SK-N-SH (cell line): ENCODE results near the gene PPARD. TPM values are rescaled to one million over a fixed set of nuclear protein-coding genes. Genes with fewer than 3 reads are reported as not detected.

Experiments
- CTCF ChIA-PET: fragments of 300-600, 350-600 bp; formaldehyde crosslinking; extraction: SDS; loops from one replicate; lab custom pipeline; 2021; lab: Yijun Ruan, JAX
- POLR2A ChIA-PET: fragments of 350-600 bp; sonication (Branson Sonifier 250); formaldehyde crosslinking; extraction: SDS; loops from one replicate; lab custom pipeline; 2020; ENCODE audit warnings: antibody characterized with exemption, inconsistent platforms; lab: Yijun Ruan, JAX
- DNase-seq: peaks from one replicate; pipeline ENCODE4 v3.0.0; 2012
- H2AFZ ChIP-seq: fragments of 200-600 bp; sonication (generic); 2 replicates; pipeline ENCODE4 v1.8.1; 2016; ENCODE audit warnings: antibody characterized with exemption, mild to moderate bottlenecking, low read depth
- H3F3A ChIP-seq: fragments of 200-600 bp; sonication (generic); replicated peaks from 2 replicates; pipeline ENCODE3; 2016; ENCODE audit warnings: antibody characterized with exemption, mild to moderate bottlenecking; ENCODE audit not compliant: insufficient read depth
- H3K27ac ChIP-seq, 2 experiments: fragments of 200-500 bp in 1 of 2; fragments of 200-600 bp in 1 of 2; sonication (Bioruptor generic) in 1 of 2; sonication (generic), shearing (Covaris generic) in 1 of 2; 2 replicates each; pipeline versions ENCODE4 v1.5.1 to v1.6.1; 2014 to 2016; ENCODE audit warnings: low read depth in 2 of 2, inconsistent platforms in 1 of 2, low read length in 1 of 2, mild to moderate bottlenecking in 1 of 2, mixed read lengths in 1 of 2
- H3K27me3 ChIP-seq: fragments of 200-600 bp; sonication (generic), shearing (Covaris generic); 2 replicates; pipeline ENCODE4 v1.6.1; 2016; ENCODE audit warnings: mixed run types; ENCODE audit not compliant: insufficient read depth
- H3K36me3 ChIP-seq, 2 experiments: fragments of 200-500 bp in 1 of 2; fragments of 200-600 bp in 1 of 2; sonication (Bioruptor generic) in 1 of 2; sonication (generic) in 1 of 2; replicated peaks in 1 of 2; 2 replicates each; pipeline versions ENCODE3 to v1.5.1; 2014 to 2016; ENCODE audit warnings: low read length in 1 of 2, mild to moderate bottlenecking in 1 of 2; ENCODE audit not compliant: insufficient read depth in 2 of 2, control insufficient read depth in 1 of 2
- H3K4me1 ChIP-seq, 2 experiments: fragments of 200-500 bp in 1 of 2; fragments of 200-600 bp in 1 of 2; sonication (Bioruptor generic) in 1 of 2; sonication (generic), shearing (Covaris generic) in 1 of 2; 2 replicates each; pipeline versions ENCODE4 v1.5.1 to v1.6.1; 2014 to 2016; ENCODE audit warnings: low read depth in 1 of 2, low read length in 1 of 2, mixed run types in 1 of 2; ENCODE audit not compliant: insufficient read depth in 2 of 2, control insufficient read depth in 1 of 2
- H3K4me2 ChIP-seq: fragments of 200-600 bp; sonication (generic), shearing (Covaris generic); 2 replicates; pipeline ENCODE4 v1.6.1; 2017; ENCODE audit warnings: mixed run types
- H3K4me3 ChIP-seq, 2 experiments: fragments of 200-500 bp in 1 of 2; fragments of 200-600 bp in 1 of 2; sonication (Bioruptor generic) in 1 of 2; sonication (generic), shearing (Covaris generic) in 1 of 2; 2 replicates each; pipeline versions ENCODE4 v1.5.1 to v1.8.1; 2014 to 2016; ENCODE audit warnings: low read depth in 2 of 2, inconsistent platforms in 1 of 2, low read length in 1 of 2, mild to moderate bottlenecking in 1 of 2, mixed read lengths in 1 of 2, moderate library complexity in 1 of 2
- H3K79me2 ChIP-seq: fragments of 200-600 bp; sonication (generic); 2 replicates; pipeline ENCODE4 v1.8.1; 2017; ENCODE audit warnings: mild to moderate bottlenecking; ENCODE audit not compliant: insufficient read depth
- H3K9ac ChIP-seq: fragments of 200-600 bp; sonication (generic); 2 replicates; pipeline ENCODE4 v1.6.1; 2017; ENCODE audit warnings: mixed run types
- H3K9me2 ChIP-seq: fragments of 200-600 bp; sonication (generic); 2 replicates; pipeline ENCODE4 v1.6.1; 2017; ENCODE audit warnings: mixed run types
- H3K9me3 ChIP-seq: fragments of 200-600 bp; sonication (generic); 2 replicates; pipeline ENCODE4 v1.6.1; 2017; ENCODE audit warnings: mixed run types, mild to moderate bottlenecking, moderate library complexity
- H4K20me1 ChIP-seq: fragments of 200-600 bp; sonication (generic); 2 replicates; pipeline ENCODE4 v1.6.1; 2017; ENCODE audit warnings: mild to moderate bottlenecking, mixed run types; ENCODE audit not compliant: insufficient read depth
- CHD2 ChIP-seq: fragments of 150-350 bp; IDR thresholded peaks from 2 replicates; pipeline ENCODE4 v1.6.1; 2018; ENCODE audit warnings: low read length; ENCODE audit not compliant: partially characterized antibody
- ELF1 ChIP-seq: IDR thresholded peaks from 2 replicates; pipeline ENCODE4 v1.4.0; 2012
- EP300 ChIP-seq, 2 experiments: IDR thresholded peaks; 2 replicates each; pipeline versions ENCODE4 v1.4.0 to v1.6.1; 2012; ENCODE audit warnings: borderline replicate concordance in 1 of 2, low read depth in 1 of 2, low read length in 1 of 2
- GABPA ChIP-seq: IDR thresholded peaks from 2 replicates; pipeline ENCODE4 v1.4.0; 2012; ENCODE audit warnings: low read depth, mild to moderate bottlenecking
- JUND ChIP-seq: IDR thresholded peaks from 2 replicates; pipeline ENCODE4 v1.4.0; 2012
- MXI1 ChIP-seq: IDR thresholded peaks from 2 replicates; pipeline ENCODE4 v1.6.1; 2012; ENCODE audit warnings: mild to moderate bottlenecking, low read depth, low read length, improper control_type of control experiment
- NFIC ChIP-seq: IDR thresholded peaks from 2 replicates; pipeline ENCODE4 v1.4.0; 2012; ENCODE audit warnings: borderline replicate concordance
- NRF1 ChIP-seq: IDR thresholded peaks from 2 replicates; pipeline ENCODE4 v1.6.1; 2012; ENCODE audit warnings: low read depth, mild to moderate bottlenecking, low read length
- POLR2AphosphoS5 ChIP-seq: IDR thresholded peaks from 2 replicates; pipeline ENCODE4 v1.6.1; 2012; ENCODE audit warnings: low read depth, low read length
- RAD21 ChIP-seq: IDR thresholded peaks from 2 replicates; pipeline ENCODE4 v1.6.1; 2012; ENCODE audit warnings: mild to moderate bottlenecking, low read length
- RCOR1 ChIP-seq: fragments of 150-350 bp; IDR thresholded peaks from 2 replicates; pipeline ENCODE4 v1.6.1; 2017; ENCODE audit warnings: antibody characterized with exemption, low read length
- RXRA ChIP-seq: IDR thresholded peaks from 2 replicates; pipeline ENCODE4 v1.4.0; 2012; ENCODE audit warnings: low read depth, mild to moderate bottlenecking, borderline replicate concordance
- SMC3 ChIP-seq: IDR thresholded peaks from 2 replicates; pipeline ENCODE4 v1.6.1; 2012; ENCODE audit warnings: low read depth, low read length, improper control_type of control experiment
- TEAD4 ChIP-seq: IDR thresholded peaks from 2 replicates; pipeline ENCODE4 v1.4.0; 2012; ENCODE audit warnings: mild to moderate bottlenecking, borderline replicate concordance; ENCODE audit not compliant: insufficient read depth
- whole genome bisulfite sequencing: methylation state at CpG from one replicate; pipeline ENCODE4 v1.1.6; 2017; ENCODE audit warnings: low lambda C conversion rate; 5-methylcytosine and 5-hydroxymethylcytosine counted together
- polyA plus RNA-seq, 3 experiments: library from polyadenylated mRNA; depleted of rRNA; stranded (reverse); fragments of >200 nt; gene quantifications; 2 replicates each; pipeline ENCODE4 v1.2.3, GENCODE V29; 2012
- TF ChIP-seq, protein P1 (sequence below): fragments of 150-350 bp; IDR thresholded peaks from 2 replicates; pipeline ENCODE4 v1.6.1; 2016; ENCODE audit warnings: mild to moderate bottlenecking, low read depth, low read length
- TF ChIP-seq, protein P2 (sequence below): IDR thresholded peaks from 2 replicates; pipeline ENCODE4 v1.4.0; 2012; ENCODE audit warnings: low read depth, borderline replicate concordance
- TF ChIP-seq, protein P3 (sequence below): IDR thresholded peaks from 2 replicates; pipeline ENCODE4 v1.4.0; 2012; ENCODE audit warnings: low read depth, borderline replicate concordance
- TF ChIP-seq, protein P4 (sequence below): fragments of 150-350 bp; IDR thresholded peaks from 2 replicates; pipeline ENCODE4 v1.6.1; 2017; ENCODE audit warnings: antibody characterized with exemption, low read length, low read depth, borderline replicate concordance
- TF ChIP-seq, protein P5 (sequence below): fragments of 200-600 bp; sonication (generic); IDR thresholded peaks from 2 replicates; pipeline ENCODE4 v1.6.1; 2017; ENCODE audit warnings: antibody characterized with exemption, mild to moderate bottlenecking, moderate library complexity

PPARD gene
- polyA plus RNA-seq, 1 of the 3 experiments (the other 2 are of a cell fraction), result 13.3 TPM

DNA sequence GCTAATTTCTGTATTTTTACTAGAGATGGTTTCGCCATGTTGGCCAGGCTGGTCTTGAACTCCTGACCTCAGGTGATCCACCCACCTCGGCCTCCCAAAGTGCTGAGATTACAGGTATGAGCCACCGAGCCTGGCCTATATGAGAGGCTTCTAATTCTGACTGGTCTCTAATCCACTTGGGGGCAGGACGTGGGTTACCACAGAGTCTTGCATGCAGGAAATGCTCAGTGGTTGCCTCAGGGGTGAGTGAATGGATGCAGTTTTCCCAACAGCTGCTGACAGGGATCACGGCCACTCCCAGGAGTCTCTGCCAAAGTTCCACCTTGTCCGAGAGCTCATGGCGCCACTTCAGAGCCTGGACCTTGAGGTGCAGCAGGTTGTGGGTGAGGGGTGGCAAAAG is 103.3 kb downstream of the PPARD start:
- Histone ChIP-seq H3K27me3 (no peaks in the 10 kb centered on the region), H3F3A (no peaks in the 10 kb centered on the region), H3K36me3 (no peaks in the 10 kb centered on the region), H3K4me2 (no peak overlapping the region), H3K9me3 (no peaks in the 10 kb centered on the region), H3K9ac (no peak overlapping the region), H2AFZ (no peak overlapping the region), H3K4me3 (no peak overlapping the region), H3K27ac (no peak overlapping the region), H4K20me1 (no peaks in the 10 kb centered on the region), H3K79me2 (no peaks in the 10 kb centered on the region), H3K9me2 (no peaks in the 10 kb centered on the region), H3K4me1 (no peaks in the 10 kb centered on the region)
- CTCF ChIA-PET, result interaction anchor here (7.4 kb wide), 1 partner anchor 102 kb away, joined by 186 read pairs; the partner anchor contains the start of gene PPARD
- POLR2A ChIA-PET, result no interaction called here
- DNase-seq, result no peak
- WGBS, result 85% methylated on average over 4 of the region's 7 CpGs
- TF ChIP-seq TEAD4, result no peak
- TF ChIP-seq, protein P1, sequence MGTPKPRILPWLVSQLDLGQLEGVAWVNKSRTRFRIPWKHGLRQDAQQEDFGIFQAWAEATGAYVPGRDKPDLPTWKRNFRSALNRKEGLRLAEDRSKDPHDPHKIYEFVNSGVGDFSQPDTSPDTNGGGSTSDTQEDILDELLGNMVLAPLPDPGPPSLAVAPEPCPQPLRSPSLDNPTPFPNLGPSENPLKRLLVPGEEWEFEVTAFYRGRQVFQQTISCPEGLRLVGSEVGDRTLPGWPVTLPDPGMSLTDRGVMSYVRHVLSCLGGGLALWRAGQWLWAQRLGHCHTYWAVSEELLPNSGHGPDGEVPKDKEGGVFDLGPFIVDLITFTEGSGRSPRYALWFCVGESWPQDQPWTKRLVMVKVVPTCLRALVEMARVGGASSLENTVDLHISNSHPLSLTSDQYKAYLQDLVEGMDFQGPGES, result no peak
- TF ChIP-seq, protein P2, sequence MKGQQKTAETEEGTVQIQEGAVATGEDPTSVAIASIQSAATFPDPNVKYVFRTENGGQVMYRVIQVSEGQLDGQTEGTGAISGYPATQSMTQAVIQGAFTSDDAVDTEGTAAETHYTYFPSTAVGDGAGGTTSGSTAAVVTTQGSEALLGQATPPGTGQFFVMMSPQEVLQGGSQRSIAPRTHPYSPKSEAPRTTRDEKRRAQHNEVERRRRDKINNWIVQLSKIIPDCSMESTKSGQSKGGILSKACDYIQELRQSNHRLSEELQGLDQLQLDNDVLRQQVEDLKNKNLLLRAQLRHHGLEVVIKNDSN, result no peak
- no peak for TF ChIP-seq JUND
- TF ChIP-seq EP300 (IDR thresholded peaks at IDR 0.05; ENCODE audit: borderline replicate concordance in 1 of 2, low read depth in 1 of 2, low read length in 1 of 2), result no peak
- no peak for TF ChIP-seq CHD2
- no peak for TF ChIP-seq RAD21
- TF ChIP-seq NRF1, result no peak
- TF ChIP-seq RCOR1, result no peak
- TF ChIP-seq RXRA, result no peak
- TF ChIP-seq MXI1, result no peak
- TF ChIP-seq, protein P3, sequence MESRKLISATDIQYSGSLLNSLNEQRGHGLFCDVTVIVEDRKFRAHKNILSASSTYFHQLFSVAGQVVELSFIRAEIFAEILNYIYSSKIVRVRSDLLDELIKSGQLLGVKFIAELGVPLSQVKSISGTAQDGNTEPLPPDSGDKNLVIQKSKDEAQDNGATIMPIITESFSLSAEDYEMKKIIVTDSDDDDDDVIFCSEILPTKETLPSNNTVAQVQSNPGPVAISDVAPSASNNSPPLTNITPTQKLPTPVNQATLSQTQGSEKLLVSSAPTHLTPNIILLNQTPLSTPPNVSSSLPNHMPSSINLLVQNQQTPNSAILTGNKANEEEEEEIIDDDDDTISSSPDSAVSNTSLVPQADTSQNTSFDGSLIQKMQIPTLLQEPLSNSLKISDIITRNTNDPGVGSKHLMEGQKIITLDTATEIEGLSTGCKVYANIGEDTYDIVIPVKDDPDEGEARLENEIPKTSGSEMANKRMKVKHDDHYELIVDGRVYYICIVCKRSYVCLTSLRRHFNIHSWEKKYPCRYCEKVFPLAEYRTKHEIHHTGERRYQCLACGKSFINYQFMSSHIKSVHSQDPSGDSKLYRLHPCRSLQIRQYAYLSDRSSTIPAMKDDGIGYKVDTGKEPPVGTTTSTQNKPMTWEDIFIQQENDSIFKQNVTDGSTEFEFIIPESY, result no peak
- TF ChIP-seq ELF1, result no peak
- no peak for TF ChIP-seq POLR2AphosphoS5
- no peak for TF ChIP-seq NFIC
- no peak for TF ChIP-seq GABPA
- TF ChIP-seq, protein P4, sequence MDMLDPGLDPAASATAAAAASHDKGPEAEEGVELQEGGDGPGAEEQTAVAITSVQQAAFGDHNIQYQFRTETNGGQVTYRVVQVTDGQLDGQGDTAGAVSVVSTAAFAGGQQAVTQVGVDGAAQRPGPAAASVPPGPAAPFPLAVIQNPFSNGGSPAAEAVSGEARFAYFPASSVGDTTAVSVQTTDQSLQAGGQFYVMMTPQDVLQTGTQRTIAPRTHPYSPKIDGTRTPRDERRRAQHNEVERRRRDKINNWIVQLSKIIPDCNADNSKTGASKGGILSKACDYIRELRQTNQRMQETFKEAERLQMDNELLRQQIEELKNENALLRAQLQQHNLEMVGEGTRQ, result no peak
- TF ChIP-seq, protein P5, sequence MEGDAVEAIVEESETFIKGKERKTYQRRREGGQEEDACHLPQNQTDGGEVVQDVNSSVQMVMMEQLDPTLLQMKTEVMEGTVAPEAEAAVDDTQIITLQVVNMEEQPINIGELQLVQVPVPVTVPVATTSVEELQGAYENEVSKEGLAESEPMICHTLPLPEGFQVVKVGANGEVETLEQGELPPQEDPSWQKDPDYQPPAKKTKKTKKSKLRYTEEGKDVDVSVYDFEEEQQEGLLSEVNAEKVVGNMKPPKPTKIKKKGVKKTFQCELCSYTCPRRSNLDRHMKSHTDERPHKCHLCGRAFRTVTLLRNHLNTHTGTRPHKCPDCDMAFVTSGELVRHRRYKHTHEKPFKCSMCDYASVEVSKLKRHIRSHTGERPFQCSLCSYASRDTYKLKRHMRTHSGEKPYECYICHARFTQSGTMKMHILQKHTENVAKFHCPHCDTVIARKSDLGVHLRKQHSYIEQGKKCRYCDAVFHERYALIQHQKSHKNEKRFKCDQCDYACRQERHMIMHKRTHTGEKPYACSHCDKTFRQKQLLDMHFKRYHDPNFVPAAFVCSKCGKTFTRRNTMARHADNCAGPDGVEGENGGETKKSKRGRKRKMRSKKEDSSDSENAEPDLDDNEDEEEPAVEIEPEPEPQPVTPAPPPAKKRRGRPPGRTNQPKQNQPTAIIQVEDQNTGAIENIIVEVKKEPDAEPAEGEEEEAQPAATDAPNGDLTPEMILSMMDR, result no peak
- no peak for TF ChIP-seq SMC3
